Activated CD8-positive, alpha-beta memory T cell treated with anti-CD3 and anti-CD28 coated beads for 4 hours (primary cell): ENCODE results near the gene TXNRD1.
"Not testable (repeated sequence)": the region's sequence is repeated elsewhere in the genome, so short reads cannot be mapped to it uniquely, and the experiment has no call there.

Experiments
- DNase-seq, 2 donors: peaks; one replicate each; pipeline ENCODE4 v3.0.0-alpha.2; 2020; ENCODE audit warnings: low read depth in 2 of 2

TXNRD1 gene

DNA sequence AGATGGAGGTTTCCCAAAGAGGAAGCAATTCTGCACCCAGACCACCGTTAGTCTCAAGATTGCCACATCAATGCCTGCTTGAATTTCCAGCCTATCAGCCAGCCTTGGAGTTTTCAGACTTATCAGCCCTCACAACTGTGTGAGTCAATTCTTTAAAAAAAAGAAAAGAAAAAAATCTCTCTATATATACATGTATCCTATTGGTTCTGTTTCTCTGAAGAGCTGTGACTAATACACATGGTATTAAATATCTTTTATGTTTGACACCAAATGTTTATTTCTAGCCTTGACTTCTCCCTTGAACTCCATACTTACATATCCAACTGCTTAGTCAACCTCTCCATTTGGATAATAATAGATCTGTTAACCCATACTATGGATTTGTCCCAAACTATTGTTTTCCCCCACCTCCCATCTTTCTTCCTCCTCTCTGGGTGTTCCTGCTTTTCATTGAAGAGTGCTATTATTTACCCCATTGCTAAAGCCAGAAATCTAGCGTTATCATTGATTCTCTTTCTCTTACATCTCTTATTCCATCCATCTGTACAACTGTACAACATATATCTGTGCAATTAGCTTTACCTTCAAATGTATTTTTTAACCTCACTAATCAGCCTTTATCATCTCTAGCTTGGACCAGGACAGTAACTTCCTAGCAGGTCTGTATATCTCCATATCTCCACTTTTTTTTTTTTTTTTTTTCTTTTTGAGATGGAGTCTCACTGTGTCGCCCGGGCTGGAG is 65.3 kb downstream of the TXNRD1 start:
- DNase-seq = no peak

DNA sequence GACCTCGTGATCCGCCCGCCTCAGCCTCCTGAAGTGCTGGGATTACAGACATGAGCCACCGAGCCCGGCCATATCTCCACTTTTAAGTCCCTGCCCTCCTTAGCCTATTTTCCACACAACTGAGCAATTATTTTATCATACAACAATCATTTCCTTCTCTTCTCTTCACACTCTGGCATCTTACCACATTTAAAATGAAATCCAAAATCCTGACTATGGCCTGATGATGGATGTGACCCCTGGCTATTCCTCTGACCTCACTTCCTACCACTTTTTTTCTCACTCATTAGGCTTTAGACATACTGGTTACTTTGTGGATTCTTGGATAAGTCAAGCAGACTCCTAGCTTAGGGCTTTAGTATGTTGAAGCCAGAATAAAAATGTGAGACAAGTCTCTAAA is 66.1 kb downstream of the TXNRD1 start:
- DNase-seq = no peak

DNA sequence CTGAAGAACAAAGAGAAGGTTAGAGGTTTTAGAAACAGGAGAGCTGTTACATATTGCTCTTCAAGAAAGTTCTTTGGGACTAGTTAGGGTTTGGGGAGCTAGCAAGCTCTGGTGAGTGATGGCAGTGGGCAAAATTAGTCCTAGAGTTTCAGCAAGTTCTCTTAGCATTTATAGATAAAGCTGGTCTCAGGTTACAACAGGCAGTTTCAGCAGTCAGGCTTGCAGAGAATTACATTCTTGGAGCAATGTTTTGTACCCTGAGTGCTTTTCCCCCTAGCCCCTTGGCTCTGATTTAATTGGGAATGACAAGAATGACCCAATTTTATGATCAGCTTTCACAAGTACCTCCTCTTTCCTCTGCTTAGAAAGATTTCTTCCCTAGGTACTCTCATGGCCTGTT is 66.5 kb downstream of the TXNRD1 start:
- DNase-seq = no peak

DNA sequence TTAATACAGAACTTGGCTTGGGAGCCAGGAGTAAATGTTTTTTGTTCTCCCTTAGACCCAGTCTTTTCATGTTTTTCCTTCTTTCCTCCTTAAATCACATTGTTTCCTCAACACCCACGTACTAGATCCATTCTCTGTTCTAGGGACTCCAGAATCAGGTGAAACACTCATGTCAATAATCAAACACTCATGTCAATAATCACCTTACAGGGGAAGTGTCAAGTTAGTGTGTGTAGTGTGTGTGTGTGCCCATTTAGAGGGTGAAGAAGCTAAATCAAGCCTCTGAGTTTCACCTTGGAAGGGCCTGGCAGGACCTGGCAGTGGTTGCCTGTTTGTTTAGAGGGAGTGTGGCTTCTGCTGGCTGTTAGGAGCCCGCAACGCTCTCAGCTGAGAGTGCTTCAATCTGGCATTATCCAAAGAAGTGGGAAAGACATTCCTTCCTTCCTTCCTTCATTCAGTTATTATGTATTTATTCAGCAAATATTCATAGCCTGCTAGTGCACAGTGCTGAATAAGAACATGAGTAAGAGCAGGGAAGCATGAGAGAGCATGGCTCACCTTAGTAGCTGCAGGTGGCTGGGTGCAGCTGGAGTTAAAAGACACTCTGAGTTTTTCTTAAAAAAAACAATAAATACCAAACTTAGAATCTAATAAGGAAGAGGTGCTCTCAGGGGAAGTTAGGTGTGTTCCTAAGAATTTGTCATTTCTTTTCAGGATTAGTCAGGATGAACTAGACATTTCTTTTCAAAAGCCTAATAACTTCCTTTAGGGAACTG is 70.3 kb downstream of the TXNRD1 start:
- no peak for DNase-seq

DNA sequence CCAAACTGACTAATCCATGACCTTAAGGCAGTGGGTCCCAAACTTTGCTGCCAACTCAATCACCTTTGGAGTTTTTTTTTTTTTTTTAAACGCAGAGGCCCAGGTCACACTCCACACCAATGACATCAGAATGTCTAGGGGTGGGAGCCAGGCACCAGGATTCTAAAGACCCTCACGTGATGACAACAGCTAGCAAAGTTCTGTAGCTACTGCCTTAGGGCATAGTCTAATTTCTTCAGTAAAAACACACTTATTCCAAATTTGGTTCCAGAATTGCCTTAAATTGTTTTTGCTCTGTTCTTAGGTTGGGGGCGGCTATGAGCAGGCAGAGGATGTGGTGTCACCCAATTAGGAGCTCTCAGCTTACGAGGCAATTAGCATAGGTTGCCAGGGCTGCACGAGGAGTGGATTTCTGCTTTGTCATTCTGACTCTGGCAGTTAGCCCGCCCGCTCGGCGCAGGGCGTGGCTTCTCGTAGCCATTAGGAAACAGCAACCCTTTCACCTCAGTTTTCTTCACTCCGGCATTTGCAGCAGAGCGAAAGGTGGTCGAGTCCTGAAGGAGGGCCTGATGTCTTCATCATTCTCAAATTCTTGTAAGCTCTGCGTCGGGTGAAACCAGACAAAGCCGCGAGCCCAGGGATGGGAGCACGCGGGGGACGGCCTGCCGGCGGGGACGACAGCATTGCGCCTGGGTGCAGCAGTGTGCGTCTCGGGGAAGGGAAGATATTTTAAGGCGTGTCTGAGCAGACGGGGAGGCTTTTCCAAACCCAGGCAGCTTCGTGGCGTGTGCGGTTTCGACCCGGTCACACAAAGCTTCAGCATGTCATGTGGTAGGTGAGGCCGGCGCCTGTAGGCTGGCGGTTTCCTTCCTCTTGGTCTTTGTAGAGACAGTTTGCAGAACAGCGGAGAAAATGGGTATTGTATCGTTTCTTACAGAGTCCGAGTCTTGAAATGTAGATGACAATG is 71.2 kb downstream of the TXNRD1 start:
- peak; percentile 75 to 87 for DNase-seq

DNA sequence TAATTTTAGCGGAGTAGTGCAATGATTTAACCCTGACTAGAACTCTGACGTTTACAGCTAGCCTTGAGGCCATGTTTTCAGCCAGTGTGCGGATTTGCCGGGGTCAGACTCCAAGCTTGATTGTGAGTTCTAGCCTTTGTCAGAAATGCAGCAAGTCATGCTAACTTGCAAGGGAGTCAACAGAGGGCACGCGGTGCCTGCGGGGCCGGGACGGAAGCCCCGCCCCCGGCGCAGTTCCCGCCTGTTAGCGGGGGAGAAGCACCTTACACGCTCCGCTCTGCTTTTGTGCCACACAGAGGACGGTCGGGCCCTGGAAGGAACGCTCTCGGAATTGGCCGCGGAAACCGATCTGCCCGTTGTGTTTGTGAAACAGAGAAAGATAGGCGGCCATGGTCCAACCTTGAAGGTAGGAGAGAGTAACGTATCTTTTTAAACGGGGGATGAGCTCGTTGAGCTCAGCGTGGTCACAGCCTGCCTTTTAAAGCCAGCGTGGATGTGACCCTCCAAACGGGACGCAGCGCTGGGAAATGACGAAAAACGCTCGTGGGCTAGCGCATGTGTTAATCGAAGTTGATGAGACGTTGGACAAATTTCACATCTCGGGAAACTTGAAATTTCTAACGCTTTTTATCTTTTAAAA is 73.2 kb downstream of the TXNRD1 start:
- DNase-seq = peak; percentile 63 to 72

DNA sequence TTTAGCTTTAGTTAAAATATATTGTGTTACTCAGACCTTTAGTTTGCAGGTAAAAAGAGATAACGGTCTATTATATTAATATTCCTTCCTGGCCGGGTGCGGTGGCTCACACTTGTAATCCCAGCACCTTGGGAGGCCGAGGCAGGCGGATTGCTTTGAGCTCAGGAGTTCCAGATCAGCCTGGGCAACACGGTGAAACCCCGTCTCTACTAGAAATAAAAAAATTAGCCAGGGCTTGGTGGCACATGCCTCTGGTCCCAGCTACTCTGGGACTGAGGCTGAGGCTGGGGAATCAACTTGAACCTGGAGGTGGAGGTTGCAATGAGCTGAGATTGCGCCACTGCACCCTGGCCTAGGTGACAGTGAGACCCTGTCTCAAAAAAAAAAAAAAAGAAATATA is 74.7 kb downstream of the TXNRD1 start:
- DNase-seq = no peak

DNA sequence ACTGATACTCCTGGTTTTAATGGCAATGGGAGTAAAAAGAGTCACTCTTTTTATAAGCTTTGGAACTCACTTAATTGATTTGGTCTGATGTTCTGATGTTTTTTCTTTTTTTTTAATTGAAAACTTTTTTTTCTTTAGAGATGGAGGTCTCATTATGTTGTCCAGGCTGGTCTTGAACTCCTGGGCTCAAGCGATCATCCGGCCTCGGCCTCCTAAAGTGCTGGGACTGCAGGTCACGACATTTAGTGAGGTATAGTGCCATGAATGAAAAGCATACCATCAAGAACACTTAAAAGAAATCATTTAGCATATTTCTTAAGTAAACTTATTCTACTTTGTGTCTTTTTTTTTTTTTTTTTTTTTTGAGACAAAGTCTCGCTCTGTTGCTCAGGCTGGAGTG is 75.3 kb downstream of the TXNRD1 start:
- no peak for DNase-seq

DNA sequence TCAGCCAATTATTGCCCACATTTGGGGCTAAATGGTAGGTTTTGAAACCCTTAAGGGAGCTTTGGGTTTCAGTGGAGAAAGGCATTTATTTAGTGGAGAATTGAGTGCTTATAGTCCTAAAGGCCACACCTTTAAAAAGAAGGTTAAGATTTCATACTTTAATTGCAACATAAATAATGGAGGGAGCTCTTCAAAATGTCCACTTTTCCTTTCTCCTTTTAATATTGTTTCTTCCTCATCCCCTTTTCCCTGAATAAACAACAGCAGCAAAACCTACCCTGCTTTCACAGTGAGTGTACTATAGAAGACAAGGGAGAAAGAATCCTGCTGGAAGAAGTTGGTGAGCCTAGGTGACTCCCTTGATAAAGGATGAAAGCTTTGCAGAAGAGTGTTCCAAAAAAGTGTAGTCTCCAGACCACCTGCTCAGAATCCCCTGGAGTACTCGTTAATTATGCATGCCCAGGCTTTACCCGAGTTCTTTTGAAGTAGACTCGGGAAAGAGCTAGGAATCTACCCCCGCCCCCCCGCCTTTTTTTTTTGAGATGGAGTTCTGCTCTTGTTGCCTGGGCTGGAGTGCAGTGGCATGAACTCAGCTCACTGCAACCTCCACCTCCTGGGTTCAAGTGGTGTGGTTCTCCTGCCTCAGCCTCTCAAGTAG is 76.4 kb downstream of the TXNRD1 start:
- DNase-seq = no peak

DNA sequence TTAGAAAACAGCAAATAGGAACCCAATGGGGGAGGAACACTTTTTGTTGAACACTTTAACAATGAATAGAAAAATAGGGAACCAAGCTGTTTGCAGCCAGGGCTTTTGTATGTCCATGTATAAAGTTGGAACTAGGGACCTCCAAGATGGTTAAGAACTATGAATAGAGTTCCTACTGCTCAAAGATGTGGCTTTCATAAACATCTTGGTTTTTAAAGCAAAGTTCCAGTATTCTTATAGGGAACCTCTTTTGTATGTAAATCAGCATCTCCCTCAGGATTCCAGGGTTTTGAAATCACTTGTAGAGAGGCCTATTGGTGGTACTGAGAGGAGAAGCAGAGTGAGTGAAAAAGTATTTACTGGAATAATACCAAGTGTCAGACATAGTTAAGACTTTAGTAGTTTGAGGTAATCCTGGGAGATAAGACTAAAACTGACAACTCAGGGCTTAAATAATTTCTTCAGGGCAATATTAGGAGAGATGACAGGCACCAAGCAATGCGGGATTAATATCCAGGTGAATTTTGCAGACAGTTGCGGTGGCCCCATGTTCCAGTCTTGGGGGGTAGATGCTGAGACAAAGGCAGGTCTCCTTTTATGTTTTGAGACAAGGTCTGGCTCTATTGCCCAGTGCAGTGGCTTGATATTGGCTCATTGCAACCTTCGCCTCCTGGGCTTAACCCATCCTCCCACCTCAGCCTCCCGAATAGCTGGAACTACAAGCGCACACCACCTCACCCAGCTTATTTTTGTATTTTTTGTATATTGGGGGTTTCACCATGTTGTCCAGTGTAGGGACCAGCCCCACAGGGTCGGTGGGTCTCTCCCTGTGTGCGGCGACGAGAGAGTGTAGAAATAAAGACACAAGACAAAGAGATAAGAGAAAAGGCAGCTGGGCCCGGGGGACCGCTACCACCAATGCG is 77.6 kb downstream of the TXNRD1 start:
- DNase-seq = no peak

DNA sequence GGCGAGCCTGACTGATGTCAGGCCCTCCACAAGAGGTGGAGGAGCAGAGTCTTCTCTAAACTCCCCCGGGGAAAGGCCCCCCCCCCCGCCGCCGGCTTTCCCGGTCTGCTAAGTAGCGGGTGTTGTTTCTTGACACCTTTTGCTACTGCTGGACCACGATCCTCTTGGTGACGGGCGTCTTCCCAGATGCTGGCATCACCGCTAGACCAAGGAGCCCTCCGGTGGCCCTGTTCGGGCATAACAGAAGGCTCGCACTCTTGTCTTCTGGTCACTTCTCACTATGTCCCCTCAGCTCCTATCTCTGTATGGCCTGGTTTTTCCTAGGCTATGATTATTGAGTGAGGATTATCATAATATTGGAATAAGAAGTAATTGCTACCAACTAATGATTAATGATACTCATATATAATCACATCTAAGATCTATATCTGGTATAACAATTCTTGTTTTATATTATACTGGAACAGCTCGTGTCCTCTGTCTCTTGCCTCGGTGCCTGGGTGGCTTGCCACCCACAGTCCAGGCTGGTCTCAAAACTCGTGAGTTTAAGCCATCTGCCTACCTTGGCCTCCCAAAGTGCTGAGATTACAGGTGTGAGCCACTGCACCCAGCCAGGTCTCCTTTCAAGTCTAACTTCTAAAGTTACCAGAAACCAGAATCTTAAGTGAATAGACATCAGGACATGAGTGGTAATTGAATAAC is 78.7 kb downstream of the TXNRD1 start:
- not testable (repeated sequence) for DNase-seq

DNA sequence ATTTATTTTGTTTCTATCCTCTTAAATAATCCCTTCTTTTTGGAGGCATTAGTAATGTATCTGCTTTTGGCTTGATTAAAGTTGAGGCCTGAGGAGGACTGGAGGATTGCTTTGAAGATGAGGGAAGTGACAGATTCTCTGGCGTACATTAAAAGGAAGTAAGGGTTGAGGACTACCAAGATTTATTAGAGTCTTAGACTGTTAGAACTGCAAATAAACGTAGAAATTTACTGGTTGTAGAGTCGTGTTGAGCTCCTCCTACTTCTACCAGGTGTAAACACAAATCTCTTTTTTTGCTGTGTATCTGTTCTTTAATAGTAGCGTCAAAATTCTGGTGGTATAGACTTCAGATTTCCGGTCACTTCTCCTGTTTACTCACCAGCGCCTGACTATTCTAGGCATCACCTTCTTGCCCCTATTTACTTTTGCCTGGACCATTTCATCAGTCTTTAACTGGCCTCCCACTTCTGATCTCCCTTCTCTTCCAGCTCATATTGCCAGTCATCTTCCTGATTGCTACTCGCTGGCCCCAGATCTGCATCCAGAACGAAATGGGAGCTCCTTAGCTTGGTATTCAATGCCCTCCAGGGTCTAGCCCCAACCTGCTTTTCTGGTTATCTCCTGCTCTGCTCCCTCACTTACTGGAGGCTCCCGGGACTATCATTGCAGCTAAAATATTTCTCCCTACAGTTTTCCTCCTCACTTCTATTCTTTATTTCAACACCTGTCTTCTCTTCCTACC is 79.5 kb downstream of the TXNRD1 start:
- no peak for DNase-seq

DNA sequence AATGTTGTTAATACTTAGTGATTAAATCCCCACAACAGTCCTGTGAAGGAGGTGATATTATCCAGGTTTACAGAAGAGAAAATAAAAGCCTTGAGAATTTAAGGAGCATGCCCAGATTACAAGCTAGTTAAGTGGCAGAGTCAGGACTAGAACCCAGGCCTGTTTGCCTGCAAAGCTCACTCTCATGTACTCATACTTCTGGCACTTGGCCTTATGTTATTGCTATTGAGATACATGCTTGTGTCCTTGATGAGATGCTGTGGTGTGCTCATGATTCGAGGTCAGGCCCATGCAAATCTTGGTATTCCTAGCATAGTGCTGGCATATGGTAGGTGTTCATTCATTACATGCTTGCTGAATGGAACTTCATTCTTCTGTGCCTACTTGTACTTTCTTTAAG is 80.4 kb downstream of the TXNRD1 start:
- DNase-seq = no peak

DNA sequence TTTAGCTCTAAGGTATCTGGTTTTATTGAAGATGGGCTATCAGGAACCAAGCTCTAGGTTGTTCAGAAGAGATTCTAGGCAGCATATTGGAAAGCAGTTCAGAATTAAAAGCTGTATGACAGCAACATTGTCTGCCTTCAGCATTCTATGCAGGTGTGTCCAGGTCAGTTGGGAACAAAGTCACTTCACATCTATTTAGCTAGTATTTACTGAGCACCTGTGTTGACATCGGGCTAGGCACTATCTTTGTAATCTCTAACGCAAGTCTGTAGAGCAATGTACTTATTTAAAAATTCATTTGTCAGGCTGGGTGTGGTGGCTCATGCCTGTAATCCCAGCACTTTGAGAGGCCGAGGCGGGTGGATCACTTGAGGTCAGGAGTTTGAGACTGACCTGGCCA is 81.1 kb downstream of the TXNRD1 start:
- DNase-seq = no peak

DNA sequence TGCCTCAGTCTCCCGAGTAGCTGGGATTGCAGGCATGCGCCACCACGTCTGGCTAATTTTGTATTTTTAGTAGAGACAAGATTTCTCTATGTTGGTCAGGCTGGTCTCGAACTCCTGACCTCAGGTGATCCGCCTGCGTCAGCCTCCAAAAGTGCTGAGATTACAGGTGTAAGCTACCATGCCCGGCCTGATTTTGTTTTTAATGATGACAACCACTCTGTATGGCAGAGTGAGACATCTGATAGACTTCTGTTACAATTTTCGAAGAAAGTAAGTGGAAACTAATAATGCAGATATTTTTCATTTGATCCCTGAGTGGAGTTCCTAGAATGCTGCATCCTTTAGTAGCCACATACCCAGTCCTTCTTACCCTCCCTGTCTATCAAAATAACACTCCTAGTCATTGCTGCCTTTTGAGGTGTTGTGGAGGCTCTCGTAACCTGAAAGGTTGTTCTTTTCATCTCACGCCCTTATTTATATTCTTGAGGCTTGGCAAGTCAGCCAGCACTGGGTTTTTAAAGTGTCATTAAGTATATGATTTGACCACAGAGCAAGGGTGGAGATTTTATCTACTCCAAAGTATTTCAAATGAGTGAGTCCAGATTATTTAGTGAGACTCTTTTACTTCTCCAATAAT is 82.0 kb downstream of the TXNRD1 start:
- DNase-seq = no peak

DNA sequence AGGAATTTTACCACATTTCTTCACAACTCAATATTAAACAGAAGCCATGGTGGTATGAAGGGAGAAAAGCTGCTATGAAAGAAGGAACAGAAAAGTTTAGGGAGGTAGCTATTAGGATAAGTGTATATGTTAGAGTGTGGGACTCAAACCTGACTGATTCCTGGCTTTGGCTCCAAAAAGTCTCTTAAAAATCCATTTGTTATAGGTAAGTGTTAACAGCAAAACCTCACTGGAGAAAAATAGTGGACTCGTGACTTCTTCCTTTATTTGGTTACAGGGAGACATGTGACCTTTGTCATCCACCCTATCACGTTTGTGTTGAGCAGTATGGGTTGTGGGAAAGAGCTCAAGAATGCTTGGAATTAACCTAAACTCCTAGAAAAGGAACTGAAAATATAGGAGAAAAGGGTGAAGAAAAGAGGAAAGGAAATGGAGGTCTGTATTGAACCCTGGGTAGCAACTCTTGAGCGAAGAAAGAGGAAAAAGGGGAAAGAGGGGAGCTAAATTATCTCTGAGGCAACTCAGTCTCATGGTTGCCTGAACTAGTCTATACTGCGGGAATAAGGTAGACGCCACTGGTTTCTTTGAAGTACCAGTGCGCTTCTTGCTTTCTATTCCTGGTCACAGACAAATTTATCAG is 84.4 kb downstream of the TXNRD1 start:
- DNase-seq = no peak

DNA sequence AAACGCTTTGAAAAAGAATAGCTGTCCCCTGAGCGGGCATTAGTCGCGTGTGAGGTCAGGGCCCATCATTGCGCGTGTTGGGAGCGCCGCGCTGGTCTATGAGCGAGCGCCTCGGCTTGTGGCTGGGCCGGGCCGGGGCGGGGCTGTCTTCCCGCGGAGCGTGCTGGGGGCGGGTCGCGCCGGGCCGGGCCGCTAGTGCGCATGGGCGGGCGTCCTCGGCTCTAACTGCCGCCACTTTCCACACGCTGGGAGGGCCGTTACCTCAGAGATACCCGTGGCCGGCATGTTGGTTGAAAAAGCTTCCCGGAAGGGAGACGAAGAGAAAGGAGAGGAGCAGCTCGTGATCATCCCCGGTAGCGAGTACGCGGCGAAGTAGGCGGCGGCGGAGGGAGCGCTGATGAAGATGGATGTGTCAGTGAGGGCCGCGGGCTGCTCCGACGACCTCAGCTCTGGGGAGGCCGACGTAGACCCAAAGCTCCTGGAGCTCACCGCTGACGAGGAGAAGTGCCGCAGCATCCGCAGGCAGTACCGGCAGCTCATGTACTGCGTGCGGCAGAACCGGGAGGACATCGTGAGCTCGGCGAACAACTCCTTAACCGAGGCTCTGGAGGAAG is 88.1 kb downstream of the TXNRD1 start, which contains the start of gene EID3:
Gene EID3, plus strand, starts transcription at position 202 of the 614 bp plus-strand sequence. Its CDS starts 196 bp downstream, at position 398.
- peak; percentile 73 to 82 for DNase-seq
